GM19328 (cell line): ENCODE data around the gene C2CD5.

ENCODE experiments used
- ATAC-seq: cut with Tn5 transposase; IDR thresholded peaks from one replicate; pipeline ENCODE4 v1.9.1; 2021; ENCODE audit warnings: mild to moderate bottlenecking, moderate library complexity; ENCODE audit not compliant: unreplicated experiment

The C2CD5 gene

DNA sequence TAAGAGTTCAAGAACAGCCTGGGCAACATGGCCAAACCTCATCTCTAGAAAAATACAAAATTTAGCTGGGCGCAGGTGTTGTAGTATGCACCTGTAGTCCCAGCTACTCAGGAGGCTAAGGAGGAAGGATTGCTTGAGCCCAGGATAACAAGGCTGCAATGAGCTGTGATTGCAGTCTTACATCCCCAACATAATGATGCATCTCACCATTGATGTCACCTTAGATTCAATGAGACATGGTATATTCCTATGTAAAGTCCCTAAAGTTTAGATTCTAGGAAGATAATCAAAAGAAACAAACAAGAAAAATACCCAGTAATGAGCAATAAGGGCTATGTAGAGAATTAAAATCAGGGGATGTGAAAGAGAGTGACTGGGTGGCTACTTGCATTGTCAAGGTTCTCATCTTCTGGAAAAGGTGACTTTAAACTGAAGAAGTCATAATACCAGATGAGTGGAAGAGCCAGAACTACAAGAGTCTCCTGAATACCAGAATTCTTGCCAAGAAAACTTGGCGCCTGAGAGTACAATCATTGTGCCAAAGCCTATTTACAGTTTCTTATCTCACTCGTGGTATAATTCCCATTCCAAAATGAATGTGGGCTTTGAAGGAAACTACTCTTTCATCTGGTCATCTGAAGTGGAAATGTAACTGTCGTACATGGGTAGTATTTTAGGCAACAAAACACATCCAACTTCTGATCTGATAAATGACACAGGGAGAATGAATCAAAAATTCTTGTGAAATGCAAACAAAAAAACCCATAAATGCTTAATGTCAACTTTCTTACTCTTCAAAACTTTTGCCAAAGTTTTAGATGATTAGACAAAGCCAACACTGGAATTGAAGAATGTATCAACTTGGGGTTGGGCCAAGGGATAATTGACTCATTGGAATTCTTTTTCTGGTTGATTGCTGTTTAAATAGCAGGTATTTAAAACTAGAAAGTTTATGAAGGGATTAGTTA, 128.7 kb downstream of the C2CD5 start:
- ATAC-seq, result no peak

DNA sequence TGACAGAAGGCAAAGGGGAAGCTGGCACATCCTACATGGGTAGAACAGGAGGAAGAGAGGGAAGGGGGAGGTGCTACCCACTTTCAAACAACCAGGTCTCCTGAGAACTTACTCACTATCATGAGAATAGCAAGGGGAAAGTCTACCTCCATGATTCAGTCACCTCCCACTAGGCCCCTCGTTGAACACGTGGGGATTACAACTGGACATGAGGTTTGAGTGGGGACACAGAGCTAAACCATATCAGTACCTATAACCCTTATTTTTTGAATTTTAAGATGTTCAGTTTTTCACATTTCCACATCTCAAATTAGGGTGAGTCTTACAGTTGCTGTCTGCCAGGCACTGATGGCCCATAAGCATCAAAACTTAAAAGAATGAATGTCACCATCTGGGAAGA, 129.6 kb downstream of the C2CD5 start:
- no peak for ATAC-seq

- ATAC-seq, result no peak
Measured at GRCh38 chr12:22413592-22413991, 130.8 kb downstream of the C2CD5 start.

GRCh38 chr12:22412581-22412980, 131.8 kb downstream of the C2CD5 start:
- no peak for ATAC-seq

DNA sequence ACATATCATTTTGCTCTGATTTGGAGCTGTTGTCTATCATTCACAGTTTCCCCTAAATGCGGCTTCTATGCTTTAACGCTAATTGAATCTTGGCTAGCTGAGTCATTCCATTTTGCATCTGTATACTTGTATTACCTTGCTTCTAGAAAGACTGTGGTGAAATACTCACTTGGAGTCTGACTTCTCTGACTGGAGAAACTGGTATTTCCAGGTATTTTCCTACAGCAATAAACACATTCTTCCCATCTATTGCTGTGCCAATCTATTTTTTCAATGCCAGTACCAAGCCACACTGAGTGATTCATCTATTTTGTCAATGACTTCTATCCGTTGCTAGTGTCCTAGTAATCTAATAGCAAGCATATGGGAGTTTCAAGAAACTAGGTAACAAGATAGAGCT, 133.9 kb downstream of the C2CD5 start:
- ATAC-seq, result no peak

- ATAC-seq, result no peak
Measured at GRCh38 chr12:22409377-22410164, 134.8 kb downstream of the C2CD5 start.

GRCh38 chr12:22408610-22409376, 135.5 kb downstream of the C2CD5 start:
- ATAC-seq, result no peak

GRCh38 chr12:22407397-22407796, 136.9 kb downstream of the C2CD5 start:
- no peak for ATAC-seq

GRCh38 chr12:22406627-22407026, 137.7 kb downstream of the C2CD5 start:
- ATAC-seq, result no peak

DNA sequence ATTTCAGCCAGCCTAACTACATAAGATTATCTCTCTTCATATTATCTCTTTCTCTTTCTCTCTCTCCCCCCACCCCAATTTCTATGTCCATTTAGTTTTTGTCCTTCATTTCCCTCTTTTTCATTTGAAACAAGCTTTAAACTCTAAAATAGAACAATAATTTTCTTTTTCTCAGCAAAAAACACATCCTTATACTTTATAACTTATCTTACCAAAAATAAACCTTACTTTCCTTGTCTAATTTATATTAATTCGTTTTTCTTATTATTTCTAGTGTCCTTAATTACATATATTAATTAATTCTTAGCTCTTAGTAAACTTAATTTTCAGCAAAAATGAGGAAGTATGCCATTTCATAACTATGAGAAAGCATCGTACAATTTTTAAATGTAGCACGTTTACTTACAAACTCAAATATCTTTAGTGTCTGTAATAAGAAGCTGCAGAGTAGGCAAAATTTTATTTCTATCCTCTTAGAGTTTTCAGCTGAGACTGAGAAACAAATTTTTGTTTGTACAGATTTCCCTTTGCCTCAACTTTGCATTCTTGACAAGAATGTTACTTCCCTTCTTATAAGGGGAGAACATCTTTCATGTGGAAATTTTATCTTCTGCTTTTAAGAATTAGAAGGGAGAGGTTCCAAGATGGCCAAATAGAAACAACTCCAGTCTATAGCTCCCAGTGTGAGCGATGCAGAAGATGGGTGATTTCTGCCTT, 144.7 kb downstream of the C2CD5 start:
- ATAC-seq, result no peak
